Neural progenitor cell (in vitro differentiated cells): Measurements from ENCODE around the gene RGS12. TPM values are rescaled to one million over a fixed set of nuclear protein-coding genes. Genes with fewer than 3 reads are reported as not detected.
A peak's percentile ranks its signal among the peaks of the same experiment; 100 is the strongest.
"Not testable (repeated sequence)": the region's sequence is repeated elsewhere in the genome, so short reads cannot be mapped to it uniquely, and the experiment has no call there.

Source experiments
- DNase-seq: peaks from one replicate; pipeline ENCODE4 v3.0.0-alpha.2; 2016; ENCODE audit warnings: low spot score
- H2AFZ ChIP-seq: fragments of 200-600 bp; sonication (generic); replicated peaks from 2 replicates; pipeline ENCODE4 v1.6.1; 2016; ENCODE audit warnings: antibody characterized with exemption
- H3F3A ChIP-seq: fragments of 200-600 bp; sonication (generic); 2 replicates; pipeline ENCODE4 v1.6.1; 2016; ENCODE audit warnings: antibody characterized with exemption, low read depth
- H3K27ac ChIP-seq: fragments of 200-600 bp; sonication (generic); 2 replicates; pipeline ENCODE4 v1.5.1; 2016; ENCODE audit warnings: mild to moderate bottlenecking
- H3K27me3 ChIP-seq: fragments of 200-600 bp; sonication (generic); 2 replicates; pipeline ENCODE4 v1.6.1; 2016; ENCODE audit warnings: mild to moderate bottlenecking, moderate library complexity
- H3K36me3 ChIP-seq: fragments of 200-600 bp; sonication (generic); 2 replicates; pipeline ENCODE4 v1.5.1; 2016
- H3K4me1 ChIP-seq: fragments of 200-600 bp; sonication (generic); 2 replicates; pipeline ENCODE4 v1.6.1; 2016; ENCODE audit warnings: mixed run types
- H3K4me2 ChIP-seq: fragments of 200-600 bp; sonication (generic); 2 replicates; pipeline ENCODE4 v1.6.1; 2016
- H3K4me3 ChIP-seq: fragments of 200-600 bp; sonication (generic); 2 replicates; pipeline ENCODE4 v1.5.1; 2016
- H3K79me2 ChIP-seq: fragments of 200-600 bp; sonication (generic); 2 replicates; pipeline ENCODE4 v1.6.1; 2016; ENCODE audit warnings: low read depth
- H3K9ac ChIP-seq: fragments of 200-600 bp; sonication (generic); 2 replicates; pipeline ENCODE4 v1.6.1; 2016
- H3K9me3 ChIP-seq: fragments of 200-600 bp; sonication (generic); 2 replicates; pipeline ENCODE4 v1.5.1; 2016; ENCODE audit warnings: low read depth
- H4K20me1 ChIP-seq: fragments of 200-600 bp; sonication (generic); 2 replicates; pipeline ENCODE4 v1.6.1; 2016; ENCODE audit warnings: low read depth
- H3K27ac Mint-ChIP-seq: 3 replicates; pipeline ENCODE4 v1.8.0; 2021; ENCODE audit warnings: mixed read lengths
- H3K27me3 Mint-ChIP-seq: 2 replicates; pipeline ENCODE4 v1.8.0; 2022; ENCODE audit warnings: low read depth, mild to moderate bottlenecking, inconsistent platforms, moderate library complexity, mixed read lengths; ENCODE audit not compliant: insufficient read depth
- H3K36me3 Mint-ChIP-seq: 3 replicates; pipeline ENCODE4 v1.8.0; 2021; ENCODE audit warnings: mixed read lengths
- H3K4me1 Mint-ChIP-seq: 3 replicates; pipeline ENCODE4 v1.8.0; 2021; ENCODE audit warnings: mixed read lengths
- H3K4me3 Mint-ChIP-seq: 3 replicates; pipeline ENCODE4 v1.8.0; 2021; ENCODE audit warnings: mild to moderate bottlenecking, moderate library complexity, mixed read lengths
- H3K9me3 Mint-ChIP-seq: 3 replicates; pipeline ENCODE4 v1.8.0; 2020; ENCODE audit warnings: mixed read lengths
- EZH2 ChIP-seq: fragments of 200-600 bp; sonication (generic); IDR thresholded peaks from 2 replicates; pipeline ENCODE4 v1.6.1; 2017; ENCODE audit warnings: antibody characterized with exemption, mild to moderate bottlenecking, moderate library complexity
- EZH2phosphoT487 ChIP-seq: fragments of 200-600 bp; sonication (generic); IDR thresholded peaks from 2 replicates; pipeline ENCODE4 v1.6.1; 2017; ENCODE audit warnings: antibody characterized with exemption
- total RNA-seq: library from RNA; depleted of rRNA; stranded (reverse); fragments of >200 nt; gene quantifications from 2 replicates; pipeline ENCODE4 v1.2.3, GENCODE V29; 2015; ENCODE audit warnings: low replicate concordance
- TF ChIP-seq, protein P1 (sequence below): fragments of 200-600 bp; sonication (generic); IDR thresholded peaks from 2 replicates; pipeline ENCODE4 v1.5.1; 2017; ENCODE audit warnings: antibody characterized with exemption, mild to moderate bottlenecking

Gene RGS12
- total RNA-seq, 1 donor from 2014 or later, result 36.6 TPM

- peak overlapping the region; percentile 45 for H3K9ac ChIP-seq
- Mint-ChIP-seq H3K4me3 (no peak overlapping the region), H3K36me3 (peaks cover 19% of the 10 kb centered on the region), H3K27ac (no peak overlapping the region), H3K4me1 (peaks cover 67% of the 10 kb centered on the region), H3K27me3 (no peaks in the 10 kb centered on the region), H3K9me3 (peaks cover 19% of the 10 kb centered on the region)
- H3K27me3 ChIP-seq, result no peaks in the 10 kb centered on the region
- TF ChIP-seq, protein P1, sequence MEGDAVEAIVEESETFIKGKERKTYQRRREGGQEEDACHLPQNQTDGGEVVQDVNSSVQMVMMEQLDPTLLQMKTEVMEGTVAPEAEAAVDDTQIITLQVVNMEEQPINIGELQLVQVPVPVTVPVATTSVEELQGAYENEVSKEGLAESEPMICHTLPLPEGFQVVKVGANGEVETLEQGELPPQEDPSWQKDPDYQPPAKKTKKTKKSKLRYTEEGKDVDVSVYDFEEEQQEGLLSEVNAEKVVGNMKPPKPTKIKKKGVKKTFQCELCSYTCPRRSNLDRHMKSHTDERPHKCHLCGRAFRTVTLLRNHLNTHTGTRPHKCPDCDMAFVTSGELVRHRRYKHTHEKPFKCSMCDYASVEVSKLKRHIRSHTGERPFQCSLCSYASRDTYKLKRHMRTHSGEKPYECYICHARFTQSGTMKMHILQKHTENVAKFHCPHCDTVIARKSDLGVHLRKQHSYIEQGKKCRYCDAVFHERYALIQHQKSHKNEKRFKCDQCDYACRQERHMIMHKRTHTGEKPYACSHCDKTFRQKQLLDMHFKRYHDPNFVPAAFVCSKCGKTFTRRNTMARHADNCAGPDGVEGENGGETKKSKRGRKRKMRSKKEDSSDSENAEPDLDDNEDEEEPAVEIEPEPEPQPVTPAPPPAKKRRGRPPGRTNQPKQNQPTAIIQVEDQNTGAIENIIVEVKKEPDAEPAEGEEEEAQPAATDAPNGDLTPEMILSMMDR, result no peak
- no peak for TF ChIP-seq EZH2phosphoT487
- TF ChIP-seq EZH2, result no peak
- H3K4me2 ChIP-seq, result peak overlapping the region; percentile 11
- DNase-seq, result no peak
- H3K79me2 ChIP-seq, result peaks cover 92% of the 10 kb centered on the region
- H4K20me1 ChIP-seq, result peaks cover 91% of the 10 kb centered on the region
- H3K4me3 ChIP-seq, result no peak overlapping the region
- no peaks in the 10 kb centered on the region for H3K36me3 ChIP-seq
- H3K4me1 ChIP-seq, result peaks cover 62% of the 10 kb centered on the region
- H3F3A ChIP-seq, result peaks cover 30% of the 10 kb centered on the region
- no peak overlapping the region for H2AFZ ChIP-seq
- H3K9me3 ChIP-seq, result no peaks in the 10 kb centered on the region
- no peak overlapping the region for H3K27ac ChIP-seq
Observed at GRCh38 chr4:3299976-3300671, 7.3 kb downstream of the RGS12 start.

GRCh38 chr4:3300882-3301281 is 8.1 kb downstream of the RGS12 start:
- peaks cover 26% of the 10 kb centered on the region for H3F3A ChIP-seq
- Mint-ChIP-seq H3K9me3 (peaks cover 19% of the 10 kb centered on the region), H3K27ac (peak overlapping the region; percentile 80), H3K36me3 (peaks cover 15% of the 10 kb centered on the region), H3K4me1 (peaks cover 74% of the 10 kb centered on the region)
- H2AFZ ChIP-seq, DNase-seq, H3K36me3 ChIP-seq, H3K27ac ChIP-seq, H3K27me3 ChIP-seq, H3K9ac ChIP-seq, H3K4me2 ChIP-seq, H3K27me3 Mint-ChIP-seq, H3K4me3 ChIP-seq, H3K4me3 Mint-ChIP-seq, H3K9me3 ChIP-seq: not testable (repeated sequence)
- peaks cover 96% of the 10 kb centered on the region for H4K20me1 ChIP-seq
- peaks cover 69% of the 10 kb centered on the region for H3K4me1 ChIP-seq
- peaks cover 92% of the 10 kb centered on the region for H3K79me2 ChIP-seq

DNA sequence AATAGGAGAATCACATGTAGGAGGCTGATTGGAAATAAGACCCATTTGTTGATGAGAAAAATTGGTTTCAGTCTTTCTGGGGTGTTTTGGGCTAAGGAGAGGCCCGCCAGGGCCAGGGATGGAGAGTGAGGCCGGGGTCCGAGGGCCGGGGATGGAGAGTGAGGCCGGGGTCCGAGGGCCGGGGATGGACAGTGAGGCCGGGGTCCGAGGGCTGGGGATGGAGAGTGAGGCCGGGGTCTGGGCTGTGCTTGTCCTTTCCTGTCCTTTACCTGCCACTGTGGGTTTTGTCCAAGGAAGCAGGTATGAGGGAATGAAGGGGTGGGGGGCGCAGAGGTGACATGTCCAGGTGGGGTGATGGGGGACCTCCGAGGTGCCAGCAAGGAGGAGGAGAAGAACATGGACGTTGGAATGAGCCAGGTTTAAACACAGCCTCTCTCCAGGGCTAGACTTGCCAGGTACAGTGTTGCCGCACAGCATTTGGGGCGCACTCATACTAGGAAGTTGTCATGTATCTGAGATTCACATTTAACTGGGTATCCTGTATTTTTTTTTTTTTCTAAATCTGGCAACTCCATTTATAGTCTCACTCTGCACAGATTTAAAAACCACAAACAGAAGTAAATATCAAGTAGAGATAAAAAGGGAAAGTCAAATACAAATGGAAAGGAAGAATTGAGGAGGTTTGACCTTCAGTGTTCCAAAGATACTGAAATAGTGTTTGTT is 8.8 kb downstream of the RGS12 start:
- peaks cover 92% of the 10 kb centered on the region for H3K79me2 ChIP-seq
- H3K36me3 Mint-ChIP-seq, result peaks cover 11% of the 10 kb centered on the region
- peaks cover 72% of the 10 kb centered on the region for H3K4me1 ChIP-seq

More for the DNA sequence above, 8.8 kb downstream of the RGS12 start:
- Mint-ChIP-seq H3K9me3 (peaks cover 13% of the 10 kb centered on the region), H3K27ac (peak overlapping the region; percentile 80), H3K4me3 (no peak overlapping the region), H3K27me3 (no peaks in the 10 kb centered on the region), H3K4me1 (peaks cover 80% of the 10 kb centered on the region)
- H3K4me2 ChIP-seq, result no peak overlapping the region
- no peak overlapping the region for H2AFZ ChIP-seq
- H3K9me3 ChIP-seq, result no peaks in the 10 kb centered on the region
- H3K36me3 ChIP-seq, result no peaks in the 10 kb centered on the region
- H3K27ac ChIP-seq, result no peak overlapping the region
- TF ChIP-seq EZH2 (no peak), EZH2phosphoT487 (no peak)
- TF ChIP-seq, protein P1, result no peak
- no peak for DNase-seq
- H3K9ac ChIP-seq, result no peak overlapping the region
- H4K20me1 ChIP-seq, result peaks cover 90% of the 10 kb centered on the region
- H3K27me3 ChIP-seq, result no peaks in the 10 kb centered on the region
- H3K4me3 ChIP-seq, result no peak overlapping the region
- H3F3A ChIP-seq, result peaks cover 19% of the 10 kb centered on the region
